HG02938 (cell line): Measurements from ENCODE around the gene PCP4.

Experiments used
- ATAC-seq: cut with Tn5 transposase; IDR thresholded peaks from one replicate; pipeline ENCODE4 v1.9.1; 2021; ENCODE audit warnings: mild to moderate bottlenecking, moderate library complexity; ENCODE audit not compliant: unreplicated experiment

Gene PCP4

GRCh38 chr21:39867198-39867650 is at the start of gene PCP4:
Gene PCP4 (plus strand): TSS chr21:39867438. CDS start chr21:39867502, 64 bp downstream.
- ATAC-seq, result no peak

DNA sequence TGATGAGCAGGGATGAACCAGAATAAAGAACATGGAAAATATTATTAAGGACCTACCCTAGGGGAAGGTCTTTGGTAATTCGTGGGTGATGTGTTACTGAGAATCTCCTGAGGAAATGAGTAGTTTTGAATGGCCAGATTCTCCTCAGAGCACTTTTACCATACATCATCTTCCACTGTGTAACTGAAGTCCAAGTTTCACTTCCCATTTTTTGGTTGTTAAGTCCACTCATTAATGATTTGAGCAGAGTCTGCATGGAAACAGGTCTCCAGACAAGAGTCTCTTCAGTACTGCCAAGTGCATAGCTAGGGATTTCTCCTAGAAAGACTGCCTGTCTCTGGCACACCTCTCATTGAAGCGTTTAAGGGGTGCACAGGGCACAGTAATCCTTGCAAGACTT is 48.7 kb upstream of the PCP4 start:
- ATAC-seq, result no peak

DNA sequence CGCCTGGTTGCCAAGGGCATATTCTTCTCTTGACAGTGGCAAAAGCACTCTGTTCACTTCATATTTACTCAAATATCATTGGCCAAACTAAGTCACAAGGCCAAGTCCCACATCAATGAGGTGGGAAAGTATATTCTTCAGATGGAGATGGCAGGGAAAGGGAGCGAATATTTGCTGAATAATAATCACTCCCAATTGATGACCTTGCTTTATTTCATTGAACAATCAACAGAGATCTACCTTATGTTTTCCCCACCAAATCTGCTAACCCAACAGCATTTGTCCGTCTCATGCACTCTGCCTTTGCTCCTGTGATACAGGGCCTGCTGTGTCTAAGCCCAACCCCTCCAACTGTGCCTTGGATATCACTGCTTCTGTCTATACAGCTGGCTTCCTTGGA is 45.2 kb upstream of the PCP4 start:
- ATAC-seq, result no peak

- no peak for ATAC-seq
These were observed 42.0 kb upstream of the PCP4 start for GRCh38 chr21:39825250-39825649.

DNA sequence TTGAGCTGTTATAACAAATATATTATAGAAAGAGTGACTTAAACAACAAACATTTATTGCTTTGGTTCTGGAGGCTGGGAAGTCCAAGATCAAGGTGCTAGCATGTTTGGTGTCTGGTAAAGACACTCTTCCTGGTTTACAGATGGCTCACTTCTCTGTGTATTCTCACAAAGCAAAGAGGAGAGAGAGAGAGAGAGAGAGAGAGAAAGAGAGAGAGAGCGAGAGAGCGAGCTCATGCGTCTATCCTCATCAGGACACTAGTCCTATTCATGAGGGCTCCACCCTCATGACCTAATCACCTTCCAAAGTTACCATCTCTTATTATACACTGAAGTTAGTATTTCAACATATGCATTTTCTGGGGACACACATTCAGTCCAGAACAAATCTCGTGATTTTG is 32.7 kb upstream of the PCP4 start:
- no peak for ATAC-seq

GRCh38 chr21:39837861-39838359 is 29.3 kb upstream of the PCP4 start:
- ATAC-seq, result no peak

DNA sequence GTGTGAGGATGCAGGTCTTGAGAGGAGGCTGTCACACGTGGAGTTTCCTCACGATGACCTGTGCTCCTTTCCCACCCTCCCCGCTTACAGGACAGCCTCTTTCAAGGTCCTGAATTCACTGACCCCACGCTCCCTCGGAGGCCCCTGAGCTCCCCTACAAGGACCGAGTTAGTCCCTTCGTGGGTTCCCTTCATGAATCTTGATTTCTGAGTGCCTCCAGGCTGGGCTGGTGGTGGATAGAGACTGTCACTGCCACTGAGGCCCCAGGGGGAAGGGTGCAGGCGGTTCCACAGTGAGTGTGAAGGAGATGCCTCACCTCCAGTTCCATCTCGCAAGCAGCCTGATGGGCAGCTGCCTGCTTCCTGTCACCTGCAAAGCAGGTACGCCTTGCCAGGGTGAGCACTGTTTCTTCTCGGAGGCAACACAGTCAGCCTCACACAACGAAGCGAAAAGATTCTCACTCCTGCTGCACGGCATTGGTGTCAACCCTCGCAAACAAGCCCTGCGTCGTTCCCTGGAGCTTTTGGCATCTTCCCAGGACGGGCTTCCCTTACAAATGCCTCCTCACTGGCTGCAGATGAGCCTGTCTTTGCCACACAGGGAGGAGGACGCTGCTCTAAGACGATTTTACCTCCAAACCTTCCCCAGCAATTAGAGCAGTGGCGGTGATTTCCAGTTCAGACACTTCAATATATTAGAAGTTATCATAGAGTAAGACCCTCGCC is 26.7 kb upstream of the PCP4 start:
- ATAC-seq, result no peak

GRCh38 chr21:39842741-39843459 is 24.3 kb upstream of the PCP4 start:
- ATAC-seq, result no peak

DNA sequence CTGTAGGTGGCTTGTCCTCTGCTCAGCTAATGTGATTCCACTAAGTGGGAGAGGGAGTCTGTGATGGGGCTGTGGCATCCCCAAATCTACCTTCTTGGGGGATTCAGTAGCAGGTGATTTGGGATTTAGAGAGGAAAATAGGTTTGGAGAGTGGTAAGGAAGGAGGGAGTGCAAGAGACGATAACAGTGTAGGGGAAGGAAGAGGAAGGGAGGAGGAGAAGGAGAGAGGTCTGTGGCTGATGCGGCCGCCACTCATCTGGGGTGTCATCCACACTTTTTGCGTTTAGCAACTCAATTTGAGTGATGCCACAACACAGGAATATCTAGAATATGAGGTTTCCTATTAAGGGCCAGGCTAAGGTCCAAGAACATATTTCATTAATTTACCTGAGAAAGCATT is 23.8 kb upstream of the PCP4 start:
- ATAC-seq, result no peak

- ATAC-seq, result no peak
These were observed 23.3 kb upstream of the PCP4 start for GRCh38 chr21:39843916-39844315.

GRCh38 chr21:39845571-39846130 is 21.6 kb upstream of the PCP4 start:
- ATAC-seq, result no peak

- no peak for ATAC-seq
These were observed 19.4 kb upstream of the PCP4 start for GRCh38 chr21:39847877-39848276.

- ATAC-seq, result no peak
These were observed 18.1 kb upstream of the PCP4 start for GRCh38 chr21:39849014-39849655.

DNA sequence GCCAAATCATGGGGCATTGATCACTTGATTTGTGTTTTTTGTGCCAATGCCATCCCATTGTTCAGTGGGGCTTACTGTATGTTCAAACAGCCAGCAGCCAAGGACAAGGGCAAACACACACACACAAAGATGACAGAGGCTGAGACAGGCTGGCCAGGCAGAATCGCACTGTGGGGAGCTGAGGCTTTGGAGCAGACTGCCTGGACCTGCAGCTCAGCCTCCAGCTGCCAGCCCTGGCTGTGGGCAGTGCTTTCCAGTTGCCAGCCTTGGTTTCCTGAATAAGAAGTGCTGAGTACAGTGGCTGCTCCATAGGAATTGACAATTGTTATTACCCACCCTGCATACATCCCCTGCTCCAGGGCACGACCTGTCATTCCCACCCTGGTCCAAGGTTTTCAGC is 16.9 kb upstream of the PCP4 start:
- ATAC-seq, result no peak

DNA sequence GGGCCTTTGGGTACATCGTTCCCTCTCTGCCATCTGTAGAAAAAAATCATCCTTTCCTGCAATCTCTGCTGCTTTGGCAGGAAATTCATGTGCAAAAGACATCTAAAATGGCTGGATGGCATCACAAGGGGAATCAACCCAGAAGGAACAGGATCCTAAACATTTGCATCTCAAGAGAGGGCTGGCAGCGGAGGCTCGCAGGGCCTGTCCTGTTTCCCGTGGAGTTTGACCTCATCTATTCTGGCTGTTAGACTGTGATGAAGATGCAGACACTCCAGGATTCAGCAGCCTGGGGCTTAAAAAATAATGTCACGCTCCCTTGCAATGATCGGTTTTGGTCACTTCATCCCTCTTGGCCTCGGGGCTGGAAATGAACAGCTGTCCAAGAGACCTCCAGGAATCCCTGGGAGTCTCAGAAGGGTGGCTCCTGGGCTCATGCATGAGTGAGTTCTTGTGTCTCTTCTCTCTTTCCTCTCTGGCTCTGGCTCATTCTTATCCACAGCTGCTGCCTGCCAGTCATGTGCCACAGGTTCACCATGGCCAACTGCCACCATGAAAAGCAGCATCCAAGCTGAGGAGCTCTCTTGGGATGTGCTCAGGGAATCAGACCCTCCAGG is 16.1 kb upstream of the PCP4 start:
- no peak for ATAC-seq

DNA sequence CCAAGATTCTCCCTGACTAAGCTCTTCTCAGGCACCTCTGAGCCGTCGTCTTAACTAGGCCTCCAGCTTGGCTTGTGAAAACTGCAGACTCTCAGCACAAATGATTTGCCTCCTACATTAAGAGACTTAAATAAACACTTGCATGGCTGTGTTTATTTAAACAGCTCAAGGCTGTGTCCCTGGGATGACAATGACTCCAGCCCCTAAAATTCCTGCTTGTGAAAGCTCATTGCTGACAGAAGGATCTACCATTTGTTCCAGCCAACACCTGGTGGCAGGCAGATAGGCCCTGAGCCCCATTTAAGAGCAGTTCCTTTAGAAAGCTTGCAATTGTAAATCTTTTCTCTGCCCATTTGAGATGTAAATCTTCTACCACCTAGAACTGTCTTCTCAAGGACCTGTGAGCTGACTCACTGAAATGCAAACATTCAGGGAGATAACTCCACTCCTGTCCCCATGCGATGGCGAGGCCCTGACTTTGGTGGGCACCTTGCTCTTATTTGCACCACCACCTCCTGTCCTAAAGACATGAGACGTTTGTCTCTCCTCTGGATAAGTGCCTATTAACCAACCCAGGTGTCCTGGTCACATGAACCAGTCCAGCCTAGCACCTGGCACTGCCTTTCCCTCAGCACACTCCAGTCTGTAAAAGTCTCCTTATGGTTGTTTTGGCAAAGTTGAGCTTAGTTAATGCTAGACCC is 15.1 kb upstream of the PCP4 start:
- ATAC-seq, result no peak

GRCh38 chr21:39852726-39853500 is 14.3 kb upstream of the PCP4 start:
- ATAC-seq, result no peak

DNA sequence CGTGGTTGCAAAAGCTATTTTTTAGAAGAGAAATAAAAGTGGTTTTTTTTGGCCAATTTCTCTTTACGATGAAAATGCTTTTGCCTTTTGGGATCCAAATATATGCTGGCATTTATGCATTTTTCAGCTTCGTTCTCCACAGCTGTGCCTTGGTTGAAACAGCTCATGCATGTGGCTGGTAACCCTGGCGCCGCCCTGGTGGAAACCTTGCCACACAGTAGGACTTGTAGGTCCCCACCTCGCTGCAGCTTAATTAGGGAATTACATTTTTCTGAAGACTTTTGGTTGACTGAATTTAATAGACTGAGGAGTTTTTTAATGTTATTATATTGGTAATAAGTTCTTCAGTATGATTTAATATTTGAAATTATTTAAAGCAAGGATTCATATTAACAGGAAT is 12.7 kb upstream of the PCP4 start:
- ATAC-seq, result no peak

GRCh38 chr21:39855595-39855994 is 11.6 kb upstream of the PCP4 start:
- no peak for ATAC-seq

DNA sequence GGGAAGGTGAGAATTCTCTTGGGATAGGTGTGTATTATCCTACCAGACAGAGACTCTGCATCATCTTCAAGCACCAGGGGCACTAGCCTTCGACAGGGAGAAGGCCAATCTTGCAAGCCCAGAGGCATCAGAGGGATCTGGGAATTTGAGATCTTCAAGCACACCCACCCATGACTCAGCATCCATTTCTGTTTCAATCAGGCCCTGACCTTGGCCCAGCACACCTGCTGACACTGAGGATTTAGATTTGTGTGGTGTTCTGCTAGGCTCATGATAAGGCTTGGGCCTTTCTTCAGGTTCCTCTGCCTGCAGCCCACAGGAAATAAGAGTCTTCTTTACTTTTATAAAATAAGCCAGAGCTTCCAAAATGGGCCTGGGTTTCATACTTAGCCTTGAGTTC is 6.6 kb upstream of the PCP4 start:
- ATAC-seq, result no peak
